HG03025 (cell line): ENCODE data around the gene NAIP.
"Not testable (repeated sequence)": the region's sequence is repeated elsewhere in the genome, so short reads cannot be mapped to it uniquely, and the experiment has no call there.

ENCODE experiments used
- ATAC-seq: cut with Tn5 transposase; IDR thresholded peaks from one replicate; pipeline ENCODE4 v1.9.1; 2021; ENCODE audit warnings: mild to moderate bottlenecking, moderate library complexity; ENCODE audit not compliant: unreplicated experiment, low FRiP score

NAIP gene

GRCh38 chr5:71025289-71025953 is at the start of gene NAIP:
NAIP (minus strand) TSS chr5:71025339; CDS start chr5:71012915, 12,424 bp downstream.
- ATAC-seq = not testable (repeated sequence)

GRCh38 chr5:71067262-71067928 is 42.3 kb upstream of the NAIP start, which contains the start of gene GTF2H2:
GTF2H2 (minus strand) TSS chr5:71067676; CDS start chr5:71062763, 4,913 bp downstream.
- peak; percentile 91 for ATAC-seq

- not testable (repeated sequence) for ATAC-seq
Observed at GRCh38 chr5:71061322-71061721, 36.2 kb upstream of the NAIP start.

- not testable (repeated sequence) for ATAC-seq
Observed at GRCh38 chr5:71059426-71059825, 34.3 kb upstream of the NAIP start.

- ATAC-seq = not testable (repeated sequence)
Observed at GRCh38 chr5:71044808-71045207, 19.7 kb upstream of the NAIP start.

- ATAC-seq = not testable (repeated sequence)
Observed at GRCh38 chr5:71044128-71044527, 19.0 kb upstream of the NAIP start.

- not testable (repeated sequence) for ATAC-seq
Observed at GRCh38 chr5:71031046-71031776, 6.1 kb upstream of the NAIP start.

GRCh38 chr5:71020643-71021042 is 4.5 kb downstream of the NAIP start:
- not testable (repeated sequence) for ATAC-seq

GRCh38 chr5:71018376-71019005 is 6.6 kb downstream of the NAIP start:
- ATAC-seq = not testable (repeated sequence)

GRCh38 chr5:71014176-71014575 is 11.0 kb downstream of the NAIP start:
- ATAC-seq = no peak

- ATAC-seq = no peak
Observed at GRCh38 chr5:71013575-71013974, 11.6 kb downstream of the NAIP start.

- ATAC-seq = no peak
Observed at GRCh38 chr5:71011194-71011792, 13.8 kb downstream of the NAIP start.

- ATAC-seq = not testable (repeated sequence)
Observed at GRCh38 chr5:71006983-71007382, 18.2 kb downstream of the NAIP start.

GRCh38 chr5:70984882-70985281 is 40.3 kb downstream of the NAIP start:
- ATAC-seq = not testable (repeated sequence)

- not testable (repeated sequence) for ATAC-seq
Observed at GRCh38 chr5:70967220-70967619, 57.9 kb downstream of the NAIP start.

GRCh38 chr5:70964531-70964930 is 60.6 kb downstream of the NAIP start:
- ATAC-seq = not testable (repeated sequence)

- not testable (repeated sequence) for ATAC-seq
Observed at GRCh38 chr5:70953068-70953467, 72.1 kb downstream of the NAIP start.

GRCh38 chr5:70932560-70932959 is 92.6 kb downstream of the NAIP start:
- not testable (repeated sequence) for ATAC-seq

- ATAC-seq = not testable (repeated sequence)
Observed at GRCh38 chr5:70931709-70932368, 93.3 kb downstream of the NAIP start.

- ATAC-seq = peak; percentile 35
Observed at GRCh38 chr5:70925211-70925562, 100.0 kb downstream of the NAIP start.
